ENCODE data around the gene PTPRU. TPM values are rescaled to one million over a fixed set of nuclear protein-coding genes. Genes with fewer than 3 reads are reported as not detected.

Gene PTPRU
- total and polyA plus RNA-seq, 5 experiments from 2014 or later: 0.54 TPM; not detected in 4

- Mint-ChIP-seq H3K9me3 (peaks cover 0 to 2% (median 0%) of the 10 kb centered on the region in 9 donors), H3K36me3 (peaks cover 0 to 6% (median 0%) of the 10 kb centered on the region in 3 donors), H3K4me3 (no peak overlapping the region), H3K27me3 (peaks cover 5 to 49% (median 30%) of the 10 kb centered on the region in 5 donors), H3K27ac (no peak overlapping the region), H3K4me1 (peaks cover 0 to 5% (median 0%) of the 10 kb centered on the region in 4 donors)
- POLR2A ChIA-PET: no interaction called here
- DNase-seq (no peak), ATAC-seq (no peak)
Measured at GRCh38 chr1:29364101-29364678, 127.9 kb downstream of the PTPRU start.

DNA sequence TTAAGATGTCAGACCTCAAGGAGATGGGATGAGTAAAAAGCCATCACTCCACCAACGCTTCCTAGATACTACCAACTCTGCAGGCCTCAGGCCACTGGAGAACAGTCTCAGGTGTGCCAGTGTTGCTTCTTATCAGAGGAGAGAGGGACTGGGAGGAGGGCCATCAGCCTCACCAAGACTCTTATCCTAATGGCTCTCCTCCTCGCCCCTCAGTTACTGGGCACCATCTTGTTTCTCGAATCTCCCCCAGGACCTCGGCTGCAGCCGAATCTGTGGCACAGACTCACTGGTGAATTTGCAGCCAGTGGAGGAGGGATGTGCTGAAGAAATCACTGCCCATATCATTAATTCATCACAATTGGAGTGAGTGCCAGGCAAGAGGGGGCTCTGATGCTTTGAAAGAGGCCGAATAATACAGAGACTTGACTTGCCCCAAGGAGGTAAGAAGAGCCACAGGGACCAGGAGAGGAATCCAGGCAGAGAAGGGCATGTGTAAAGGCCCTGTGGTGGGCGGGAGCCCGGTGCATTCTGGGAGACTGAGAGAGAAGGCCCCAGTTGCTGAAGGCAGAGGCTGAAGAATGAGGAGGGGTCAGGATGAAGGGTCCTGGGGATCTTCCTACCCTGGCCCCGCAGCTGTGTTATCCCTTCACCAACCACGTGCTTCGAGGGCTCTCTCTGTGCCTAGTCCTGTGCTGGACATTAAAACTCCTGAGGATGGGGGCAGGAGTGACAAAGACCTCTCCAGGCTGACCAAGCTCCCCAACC lies 129.8 kb downstream of the PTPRU start:
- H3K27me3 Mint-ChIP-seq: peaks cover 5 to 46% (median 28%) of the 10 kb centered on the region in 5 donors

GRCh38 chr1:29368936-29369932 lies 132.9 kb downstream of the PTPRU start:
- no peak overlapping the region for H3K27ac Mint-ChIP-seq
- no peak overlapping the region for H3K4me3 Mint-ChIP-seq
- H3K36me3 Mint-ChIP-seq: peaks cover 0 to 6% (median 0%) of the 10 kb centered on the region in 3 donors
- H3K9me3 Mint-ChIP-seq: peaks cover 0 to 2% (median 0%) of the 10 kb centered on the region in 9 donors
- peaks cover 0 to 5% (median 0%) of the 10 kb centered on the region in 4 donors for H3K4me1 Mint-ChIP-seq
- no peak for DNase-seq
- no peak for ATAC-seq
- H3K27me3 Mint-ChIP-seq: peaks cover 5 to 54% (median 26%) of the 10 kb centered on the region in 5 donors
- POLR2A ChIA-PET: no interaction called here

More for the DNA sequence above, 129.8 kb downstream of the PTPRU start:
- POLR2A ChIA-PET: no interaction called here
- peaks cover 0 to 2% (median 0%) of the 10 kb centered on the region in 9 donors for H3K9me3 Mint-ChIP-seq
- DNase-seq (no peak), ATAC-seq (no peak)
- H3K4me3 Mint-ChIP-seq: no peak overlapping the region
- H3K36me3 Mint-ChIP-seq: peaks cover 0 to 6% (median 0%) of the 10 kb centered on the region in 3 donors
- H3K4me1 Mint-ChIP-seq: peaks cover 0 to 5% (median 0%) of the 10 kb centered on the region in 4 donors
- no peak overlapping the region for H3K27ac Mint-ChIP-seq

- H3K9me3 Mint-ChIP-seq: peaks cover 0 to 2% (median 0%) of the 10 kb centered on the region in 9 donors
- H3K27me3 Mint-ChIP-seq: peaks cover 6 to 62% (median 29%) of the 10 kb centered on the region in 5 donors
- H3K36me3 Mint-ChIP-seq: peaks cover 0 to 6% (median 0%) of the 10 kb centered on the region in 3 donors
- H3K4me3 Mint-ChIP-seq: no peak overlapping the region
- no peak overlapping the region for H3K27ac Mint-ChIP-seq
- ATAC-seq (no peak), DNase-seq (no peak)
- POLR2A ChIA-PET: no interaction called here
- peaks cover 0 to 5% (median 0%) of the 10 kb centered on the region in 4 donors for H3K4me1 Mint-ChIP-seq
Measured at GRCh38 chr1:29370067-29370466, 133.7 kb downstream of the PTPRU start.

DNA sequence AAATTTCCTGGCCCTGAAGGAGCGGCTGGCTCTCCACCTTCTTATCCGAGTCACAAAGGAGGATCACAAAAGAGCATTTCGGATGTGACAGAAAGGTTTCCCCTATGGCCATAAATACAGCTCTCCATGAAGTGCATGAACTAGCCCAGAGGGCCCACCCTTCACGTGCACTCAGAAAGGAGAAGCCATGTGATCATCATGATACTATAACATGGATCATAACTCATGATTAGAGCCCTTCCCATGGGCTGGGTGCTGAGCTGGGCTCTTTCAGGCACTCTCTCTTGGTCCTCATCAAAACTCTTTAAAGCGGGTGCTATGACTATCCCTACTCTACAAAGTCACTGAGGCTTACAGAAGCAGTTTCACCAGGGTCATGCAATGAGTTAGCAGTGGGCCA lies 135.0 kb downstream of the PTPRU start:
- H3K36me3 Mint-ChIP-seq: peaks cover 0 to 14% (median 0%) of the 10 kb centered on the region in 3 donors
- POLR2A ChIA-PET: no interaction called here
- peaks cover 0 to 15% (median 5%) of the 10 kb centered on the region in 9 donors for H3K9me3 Mint-ChIP-seq
- no peak for ATAC-seq
- no peaks in the 10 kb centered on the region for H3K4me1 Mint-ChIP-seq
- DNase-seq: no peak
- H3K27ac Mint-ChIP-seq: no peak overlapping the region
- no peak overlapping the region for H3K4me3 Mint-ChIP-seq
- peaks cover 12 to 75% (median 29%) of the 10 kb centered on the region in 5 donors for H3K27me3 Mint-ChIP-seq

DNA sequence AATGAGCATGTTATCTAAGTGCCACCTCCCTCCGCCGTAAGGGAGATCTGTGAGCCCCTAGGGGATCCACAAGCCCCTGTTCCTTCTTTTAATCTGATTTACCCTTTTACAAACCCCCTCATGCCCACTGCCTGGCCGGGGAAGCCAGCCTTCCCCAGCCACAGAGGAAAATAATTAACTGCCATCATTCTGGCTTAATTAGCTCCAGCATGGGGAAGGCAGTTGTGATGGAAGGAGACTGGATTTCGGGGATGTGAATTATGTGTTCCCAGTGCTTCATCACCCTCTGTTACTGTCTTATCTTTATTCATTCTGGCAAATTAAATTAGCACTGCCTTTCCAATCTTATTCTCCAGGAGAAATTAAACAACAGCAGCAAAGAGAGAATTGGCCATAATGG lies 135.8 kb downstream of the PTPRU start:
- peaks cover 0 to 14% (median 0%) of the 10 kb centered on the region in 3 donors for H3K36me3 Mint-ChIP-seq
- peaks cover 16 to 81% (median 36%) of the 10 kb centered on the region in 5 donors for H3K27me3 Mint-ChIP-seq
- H3K4me1 Mint-ChIP-seq: no peaks in the 10 kb centered on the region
- POLR2A ChIA-PET: no interaction called here
- DNase-seq (no peak), ATAC-seq (no peak)
- H3K9me3 Mint-ChIP-seq: peaks cover 0 to 17% (median 9%) of the 10 kb centered on the region in 9 donors
- H3K27ac Mint-ChIP-seq: no peak overlapping the region
- no peak overlapping the region for H3K4me3 Mint-ChIP-seq

Other genes starting within 250 kb of the PTPRU start
- gene TMEM200B, start 112.6 kb upstream of the PTPRU start, total RNA-seq: not detected
- under 1 TPM in 1 of 3 donors, not detected in 2; 0.08 TPM for gene TMEM200B, start 112.6 kb upstream of the PTPRU start, polyA plus RNA-seq
- 10 to 100 TPM; 83.3 to 85.8 TPM for gene SRSF4, start 54.6 kb upstream of the PTPRU start, total RNA-seq
- 100 to 1,000 TPM in 1 of 3 donors, 10 to 100 TPM in 2; 73.2 to 104 (median 81.5) TPM for gene SRSF4, start 54.6 kb upstream of the PTPRU start, polyA plus RNA-seq
- 10 to 100 TPM; 23.3 to 25.8 TPM for gene MECR, start 5.6 kb upstream of the PTPRU start, total RNA-seq
- 10 to 100 TPM; 17.9 to 24.1 (median 20.4) TPM for gene MECR, start 5.6 kb upstream of the PTPRU start, polyA plus RNA-seq

Data from naive thymus-derived CD8-positive, alpha-beta T cell (primary cell).